Mammary epithelial cell (primary cell): ENCODE measurements around the gene GLB1L.
"Not testable (repeated sequence)": the region's sequence is repeated elsewhere in the genome, so short reads cannot be mapped to it uniquely, and the experiment has no call there.

Experiments
- EZH2 ChIP-seq: IDR thresholded peaks from 2 replicates; pipeline ENCODE4 v1.6.1; 2012; ENCODE audit warnings: low read length, inconsistent platforms, borderline replicate concordance
- TF ChIP-seq, protein P1 (sequence below), 2 donors: IDR thresholded peaks in 1 of 2; conservative IDR thresholded peaks in 1 of 2; 2 replicates each; pipeline ENCODE4 v1.5.1; 2011 to 2012; ENCODE audit warnings: inconsistent platforms in 2 of 2, low read length in 2 of 2, mild to moderate bottlenecking in 2 of 2, control low read depth in 1 of 2, low read depth in 1 of 2; ENCODE audit not compliant: insufficient read depth in 1 of 2; ENCODE audit errors: extremely low read depth in 1 of 2

DNA sequence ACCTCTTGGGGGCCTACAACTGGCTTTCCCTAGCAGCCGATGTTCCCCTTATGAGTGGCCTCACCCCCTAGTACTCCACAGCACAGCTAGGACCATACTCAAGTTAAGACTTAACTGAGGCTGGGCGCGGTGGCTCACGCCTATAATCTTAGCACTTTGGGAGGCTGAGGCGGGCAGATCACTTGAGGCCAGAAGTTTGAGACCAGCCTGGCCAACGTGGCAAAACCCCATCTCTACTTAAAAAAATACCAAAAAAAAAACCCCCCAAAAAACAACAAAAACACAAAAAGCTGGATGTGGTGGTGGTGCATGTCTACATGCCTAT, 41.8 kb upstream of the GLB1L start:
- TF ChIP-seq EZH2, result not testable (repeated sequence)
- TF ChIP-seq, protein P1, sequence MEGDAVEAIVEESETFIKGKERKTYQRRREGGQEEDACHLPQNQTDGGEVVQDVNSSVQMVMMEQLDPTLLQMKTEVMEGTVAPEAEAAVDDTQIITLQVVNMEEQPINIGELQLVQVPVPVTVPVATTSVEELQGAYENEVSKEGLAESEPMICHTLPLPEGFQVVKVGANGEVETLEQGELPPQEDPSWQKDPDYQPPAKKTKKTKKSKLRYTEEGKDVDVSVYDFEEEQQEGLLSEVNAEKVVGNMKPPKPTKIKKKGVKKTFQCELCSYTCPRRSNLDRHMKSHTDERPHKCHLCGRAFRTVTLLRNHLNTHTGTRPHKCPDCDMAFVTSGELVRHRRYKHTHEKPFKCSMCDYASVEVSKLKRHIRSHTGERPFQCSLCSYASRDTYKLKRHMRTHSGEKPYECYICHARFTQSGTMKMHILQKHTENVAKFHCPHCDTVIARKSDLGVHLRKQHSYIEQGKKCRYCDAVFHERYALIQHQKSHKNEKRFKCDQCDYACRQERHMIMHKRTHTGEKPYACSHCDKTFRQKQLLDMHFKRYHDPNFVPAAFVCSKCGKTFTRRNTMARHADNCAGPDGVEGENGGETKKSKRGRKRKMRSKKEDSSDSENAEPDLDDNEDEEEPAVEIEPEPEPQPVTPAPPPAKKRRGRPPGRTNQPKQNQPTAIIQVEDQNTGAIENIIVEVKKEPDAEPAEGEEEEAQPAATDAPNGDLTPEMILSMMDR (conservative IDR thresholded peaks at IDR 0.05 in 1 of 2, IDR thresholded peaks at IDR 0.05 in 1 of 2; ENCODE audit: extremely low read depth in 1 of 2, insufficient read depth in 1 of 2, low read depth in 1 of 2, low read length in 2 of 2), result not testable (repeated sequence)
